Measurements from ENCODE around the gene VAPA.

- TF ChIP-seq CTCF (IDR thresholded peaks at IDR 0.05), result no peak
- TF ChIP-seq MAX (CRISPR knock-in tag; IDR thresholded peaks at IDR 0.05), result no peak
- TF ChIP-seq, protein P1, sequence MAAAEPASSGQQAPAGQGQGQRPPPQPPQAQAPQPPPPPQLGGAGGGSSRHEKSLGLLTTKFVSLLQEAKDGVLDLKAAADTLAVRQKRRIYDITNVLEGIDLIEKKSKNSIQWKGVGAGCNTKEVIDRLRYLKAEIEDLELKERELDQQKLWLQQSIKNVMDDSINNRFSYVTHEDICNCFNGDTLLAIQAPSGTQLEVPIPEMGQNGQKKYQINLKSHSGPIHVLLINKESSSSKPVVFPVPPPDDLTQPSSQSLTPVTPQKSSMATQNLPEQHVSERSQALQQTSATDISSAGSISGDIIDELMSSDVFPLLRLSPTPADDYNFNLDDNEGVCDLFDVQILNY (CRISPR knock-in tag; IDR thresholded peaks at IDR 0.05), result no peak
- TF ChIP-seq FOXK1 (CRISPR knock-in tag; IDR thresholded peaks at IDR 0.05), result no peak
- no peak for TF ChIP-seq SP1 (CRISPR knock-in tag; conservative IDR thresholded peaks at IDR 0.05)
- no peak for TF ChIP-seq USF1 (CRISPR knock-in tag; IDR thresholded peaks at IDR 0.05)
- no peak for TF ChIP-seq NR1H2 (CRISPR knock-in tag; IDR thresholded peaks at IDR 0.05)
- TF ChIP-seq PRDM15 (CRISPR knock-in tag; IDR thresholded peaks at IDR 0.05), result no peak
- TF ChIP-seq PREB (CRISPR knock-in tag; IDR thresholded peaks at IDR 0.05; ENCODE audit: borderline replicate concordance), result no peak
- TF ChIP-seq CBFB (CRISPR knock-in tag; IDR thresholded peaks at IDR 0.05; ENCODE audit: low read depth), result no peak
- no peak for TF ChIP-seq JUN (CRISPR knock-in tag; IDR thresholded peaks at IDR 0.05)
- no peak for TF ChIP-seq SOX15 (CRISPR knock-in tag; IDR thresholded peaks at IDR 0.05)
Measured at GRCh38 chr18:9992973-9993520, 79.2 kb downstream of the VAPA start.
